DOHH2 (cell line): Measurements from ENCODE around the gene TRIM68.

Experiments used
- H3F3A ChIP-seq: fragments of 200-600 bp; sonication (generic), shearing (Covaris generic); 2 replicates; pipeline ENCODE4 v1.6.0; 2016; ENCODE audit warnings: antibody characterized with exemption, mild to moderate bottlenecking; ENCODE audit not compliant: control insufficient read depth, insufficient read depth
- H3K27ac ChIP-seq: fragments of 200-600 bp; sonication (generic); 2 replicates; pipeline ENCODE4 v1.5.1; 2014; ENCODE audit warnings: low read depth, mild to moderate bottlenecking, low read length, moderate library complexity
- H3K27me3 ChIP-seq: fragments of 200-600 bp; sonication (generic); 2 replicates; pipeline ENCODE4 v1.6.1; 2014; ENCODE audit warnings: mild to moderate bottlenecking, low read length, mixed read lengths; ENCODE audit not compliant: control insufficient read depth
- H3K36me3 ChIP-seq: fragments of 200-600 bp; sonication (generic); 2 replicates; pipeline ENCODE4 v1.6.1; 2014; ENCODE audit warnings: mild to moderate bottlenecking, low read length, moderate library complexity, mixed read lengths; ENCODE audit not compliant: control insufficient read depth
- H3K4me1 ChIP-seq: fragments of 200-600 bp; sonication (generic); 2 replicates; pipeline ENCODE4 v1.6.1; 2014; ENCODE audit warnings: mild to moderate bottlenecking, low read length, mixed read lengths; ENCODE audit not compliant: control insufficient read depth
- H3K4me2 ChIP-seq: fragments of 200-600 bp; sonication (generic); 2 replicates; pipeline ENCODE4 v1.6.0; 2014; ENCODE audit warnings: mild to moderate bottlenecking, low read length, moderate library complexity
- H3K4me3 ChIP-seq: fragments of 200-600 bp; sonication (generic); 2 replicates; pipeline ENCODE4 v1.5.1; 2014; ENCODE audit warnings: mild to moderate bottlenecking, low read length, mixed read lengths
- H3K79me2 ChIP-seq: fragments of 200-600 bp; sonication (generic); 2 replicates; pipeline ENCODE4 v1.6.1; 2014; ENCODE audit warnings: mild to moderate bottlenecking, low read length, mixed read lengths; ENCODE audit not compliant: control insufficient read depth
- H3K9me2 ChIP-seq: fragments of 200-600 bp; sonication (generic); replicated peaks from 2 replicates; pipeline ENCODE4 v1.6.1; 2014; ENCODE audit warnings: mild to moderate bottlenecking, low read length, mixed read lengths; ENCODE audit not compliant: control insufficient read depth
- H3K9me3 ChIP-seq: fragments of 200-600 bp; sonication (generic); 2 replicates; pipeline ENCODE4 v1.6.1; 2014; ENCODE audit warnings: antibody characterized with exemption, low read length, mixed read lengths; ENCODE audit not compliant: control insufficient read depth, insufficient read depth
- H4K20me1 ChIP-seq: fragments of 200-600 bp; sonication (generic); 2 replicates; pipeline ENCODE4 v1.6.0; 2014; ENCODE audit warnings: low read depth, mild to moderate bottlenecking, antibody characterized with exemption, low read length, moderate library complexity; ENCODE audit not compliant: control insufficient read depth, insufficient read depth
- EZH2phosphoT487 ChIP-seq: fragments of 200-600 bp; sonication (generic); IDR thresholded peaks from 2 replicates; pipeline ENCODE4 v1.6.1; 2017; ENCODE audit warnings: borderline replicate concordance, mild to moderate bottlenecking, antibody characterized with exemption, low read length, moderate library complexity, mixed read lengths
- TF ChIP-seq, protein P1 (sequence below): fragments of 200-600 bp; sonication (generic); IDR thresholded peaks from one replicate; pipeline ENCODE4 v1.5.1; 2014; ENCODE audit warnings: antibody characterized with exemption, mild to moderate bottlenecking, low read depth, low read length; ENCODE audit not compliant: poor library complexity, severe bottlenecking

The TRIM68 gene

DNA sequence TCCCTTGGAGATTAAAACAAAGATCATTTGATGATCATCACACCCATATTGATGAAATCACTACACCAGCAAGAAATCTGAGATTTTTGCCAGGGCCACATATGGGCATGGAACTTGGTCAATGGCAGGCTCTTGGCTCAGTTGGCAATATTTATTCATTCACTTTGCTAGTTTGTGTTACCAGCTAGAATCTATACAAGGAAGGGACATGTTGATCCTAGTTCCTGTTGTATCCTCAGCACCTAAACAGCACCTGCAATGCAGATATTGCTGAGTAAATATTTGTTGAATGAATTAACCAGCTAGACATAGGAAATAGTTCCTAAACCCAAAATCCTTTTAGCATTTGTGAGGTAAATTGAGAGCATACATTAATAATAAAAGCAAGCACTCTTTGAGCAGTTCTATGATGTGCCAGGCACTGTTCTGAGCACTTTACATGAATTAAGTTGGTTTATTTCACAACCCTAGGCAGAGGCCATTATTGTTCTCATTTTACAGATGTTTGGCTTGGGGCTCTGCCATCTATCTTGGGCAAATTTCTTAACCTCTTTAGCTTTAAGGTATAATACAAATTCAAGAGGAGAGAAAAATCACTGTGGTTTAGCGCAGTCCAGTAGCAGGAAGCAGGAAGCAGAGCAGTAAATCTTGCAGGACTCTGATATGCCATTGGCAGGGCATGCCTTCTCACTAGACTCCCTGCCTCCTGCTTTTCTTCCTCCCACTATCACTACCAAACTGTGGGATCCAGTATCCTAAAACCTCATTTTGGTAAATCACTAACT is 1.6 kb downstream of the TRIM68 start:
- no peak for TF ChIP-seq EZH2phosphoT487
- TF ChIP-seq, protein P1, sequence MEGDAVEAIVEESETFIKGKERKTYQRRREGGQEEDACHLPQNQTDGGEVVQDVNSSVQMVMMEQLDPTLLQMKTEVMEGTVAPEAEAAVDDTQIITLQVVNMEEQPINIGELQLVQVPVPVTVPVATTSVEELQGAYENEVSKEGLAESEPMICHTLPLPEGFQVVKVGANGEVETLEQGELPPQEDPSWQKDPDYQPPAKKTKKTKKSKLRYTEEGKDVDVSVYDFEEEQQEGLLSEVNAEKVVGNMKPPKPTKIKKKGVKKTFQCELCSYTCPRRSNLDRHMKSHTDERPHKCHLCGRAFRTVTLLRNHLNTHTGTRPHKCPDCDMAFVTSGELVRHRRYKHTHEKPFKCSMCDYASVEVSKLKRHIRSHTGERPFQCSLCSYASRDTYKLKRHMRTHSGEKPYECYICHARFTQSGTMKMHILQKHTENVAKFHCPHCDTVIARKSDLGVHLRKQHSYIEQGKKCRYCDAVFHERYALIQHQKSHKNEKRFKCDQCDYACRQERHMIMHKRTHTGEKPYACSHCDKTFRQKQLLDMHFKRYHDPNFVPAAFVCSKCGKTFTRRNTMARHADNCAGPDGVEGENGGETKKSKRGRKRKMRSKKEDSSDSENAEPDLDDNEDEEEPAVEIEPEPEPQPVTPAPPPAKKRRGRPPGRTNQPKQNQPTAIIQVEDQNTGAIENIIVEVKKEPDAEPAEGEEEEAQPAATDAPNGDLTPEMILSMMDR, result no peak
- Histone ChIP-seq H3K27me3 (no peaks in the 10 kb centered on the region), H3K79me2 (peaks cover 9% of the 10 kb centered on the region), H3F3A (no peaks in the 10 kb centered on the region), H3K9me2 (no peaks in the 10 kb centered on the region), H4K20me1 (no peaks in the 10 kb centered on the region), H3K27ac (no peak overlapping the region), H3K4me3 (peak overlapping the region; percentile 75), H3K36me3 (peaks cover 18% of the 10 kb centered on the region), H3K4me2 (peak overlapping the region; percentile 75), H3K9me3 (peaks cover 6% of the 10 kb centered on the region; the same call in 1 of the 2 replicates), H3K4me1 (peaks cover 19% of the 10 kb centered on the region)

DNA sequence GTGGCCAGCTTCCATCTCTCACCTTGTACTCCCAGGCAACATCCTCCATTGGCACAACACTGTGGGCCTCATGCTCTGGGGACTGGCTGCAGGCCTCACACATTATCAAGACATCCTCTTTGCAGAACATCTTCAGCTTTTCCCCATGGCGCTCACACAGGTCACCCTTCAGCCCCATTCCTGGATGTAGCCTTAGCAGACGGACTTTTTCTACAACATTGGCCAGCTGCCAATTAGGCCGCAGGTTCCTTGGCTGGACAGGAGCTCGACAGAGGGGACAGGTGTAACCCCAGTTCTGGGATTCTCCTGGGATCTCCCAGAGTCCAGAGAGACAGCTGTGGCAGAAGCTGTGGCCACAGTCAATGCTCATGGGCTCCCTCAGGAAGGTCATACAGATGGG is 3.0 kb downstream of the TRIM68 start:
- H3K36me3 ChIP-seq, result peaks cover 32% of the 10 kb centered on the region
- H3K79me2 ChIP-seq, result peaks cover 9% of the 10 kb centered on the region
- no peak overlapping the region for H3K4me3 ChIP-seq
- H3K4me2 ChIP-seq, result no peak overlapping the region
- H3K27me3 ChIP-seq, result no peaks in the 10 kb centered on the region
- no peaks in the 10 kb centered on the region for H3K9me2 ChIP-seq
- H3K4me1 ChIP-seq, result peaks cover 16% of the 10 kb centered on the region
- TF ChIP-seq EZH2phosphoT487, result no peak
- TF ChIP-seq, protein P1, result no peak
- no peaks in the 10 kb centered on the region for H4K20me1 ChIP-seq
- H3F3A ChIP-seq, result no peaks in the 10 kb centered on the region
- peaks cover 6% of the 10 kb centered on the region; the same call in 1 of the 2 replicates for H3K9me3 ChIP-seq
- H3K27ac ChIP-seq, result no peak overlapping the region

DNA sequence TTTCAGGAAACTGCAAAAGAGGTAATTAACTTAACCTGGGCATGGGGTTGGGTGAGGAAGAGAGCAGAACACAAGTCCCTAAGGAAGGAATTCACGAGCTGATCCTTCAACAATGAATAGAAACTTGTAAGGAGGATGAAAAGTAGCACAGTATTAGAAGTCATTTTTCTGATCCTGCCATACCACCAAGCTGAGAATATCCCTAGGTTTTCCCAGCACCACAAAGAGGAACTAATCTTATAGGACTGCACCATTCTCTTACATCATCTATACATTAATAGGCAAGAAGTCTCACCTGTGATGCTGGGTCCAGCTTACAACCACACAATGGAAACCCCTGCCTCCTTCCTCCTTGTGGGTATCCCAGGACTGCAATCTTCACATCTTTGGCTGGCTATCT is 14.3 kb downstream of the TRIM68 start, which contains the start of gene OR52I1:
OR52I1 (plus strand) TSS at position 301 of the 400 bp plus-strand sequence; CDS start at position 301, 0 bp downstream.
- Histone ChIP-seq H3K9me2 (no peaks in the 10 kb centered on the region), H3K27ac (no peak within 1 kb of the TSS), H3K4me1 (peaks cover 5% of the 10 kb centered on the region), H3K27me3 (no peaks in the 10 kb centered on the region), H3K9me3 (no peaks in the 10 kb centered on the region), H3K4me3 (no peak within 1 kb of the TSS), H3K4me2 (no peak within 1 kb of the TSS), H3K36me3 (peaks cover 5% of the 10 kb centered on the region; the same call in 1 of the 2 replicates), H3F3A (no peaks in the 10 kb centered on the region), H4K20me1 (no peaks in the 10 kb centered on the region), H3K79me2 (no peaks in the 10 kb centered on the region)
- TF ChIP-seq, protein P1, result no peak
- no peak for TF ChIP-seq EZH2phosphoT487
